Astrocyte of the spinal cord (primary cell): Measurements from ENCODE around the gene CHKA.

Experiments used
- DNase-seq: peaks from one replicate; pipeline ENCODE4 v3.0.0; 2011; ENCODE audit warnings: low read depth, low spot score
- H3K4me3 ChIP-seq: 2 replicates; pipeline ENCODE4 v1.5.1; 2011; ENCODE audit warnings: low read depth, mild to moderate bottlenecking, low read length, moderate library complexity
- in situ Hi-C: cut with HindIII; loops from 2 replicates; pipeline ENCODE4 v1.10.0; 2017; ENCODE audit warnings: low sequenced_read_pairs
- TF ChIP-seq, protein P1 (sequence below): IDR thresholded peaks from 2 replicates; pipeline ENCODE4 v1.5.1; 2012; ENCODE audit warnings: low read depth, mild to moderate bottlenecking, low read length, inconsistent platforms

CHKA gene

GRCh38 chr11:68138237-68138636, 17.0 kb upstream of the CHKA start:
- in situ Hi-C loops, result no loop called here
- DNase-seq, result no peak
- no peak overlapping the region for H3K4me3 ChIP-seq
- TF ChIP-seq, protein P1, sequence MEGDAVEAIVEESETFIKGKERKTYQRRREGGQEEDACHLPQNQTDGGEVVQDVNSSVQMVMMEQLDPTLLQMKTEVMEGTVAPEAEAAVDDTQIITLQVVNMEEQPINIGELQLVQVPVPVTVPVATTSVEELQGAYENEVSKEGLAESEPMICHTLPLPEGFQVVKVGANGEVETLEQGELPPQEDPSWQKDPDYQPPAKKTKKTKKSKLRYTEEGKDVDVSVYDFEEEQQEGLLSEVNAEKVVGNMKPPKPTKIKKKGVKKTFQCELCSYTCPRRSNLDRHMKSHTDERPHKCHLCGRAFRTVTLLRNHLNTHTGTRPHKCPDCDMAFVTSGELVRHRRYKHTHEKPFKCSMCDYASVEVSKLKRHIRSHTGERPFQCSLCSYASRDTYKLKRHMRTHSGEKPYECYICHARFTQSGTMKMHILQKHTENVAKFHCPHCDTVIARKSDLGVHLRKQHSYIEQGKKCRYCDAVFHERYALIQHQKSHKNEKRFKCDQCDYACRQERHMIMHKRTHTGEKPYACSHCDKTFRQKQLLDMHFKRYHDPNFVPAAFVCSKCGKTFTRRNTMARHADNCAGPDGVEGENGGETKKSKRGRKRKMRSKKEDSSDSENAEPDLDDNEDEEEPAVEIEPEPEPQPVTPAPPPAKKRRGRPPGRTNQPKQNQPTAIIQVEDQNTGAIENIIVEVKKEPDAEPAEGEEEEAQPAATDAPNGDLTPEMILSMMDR, result no peak

DNA sequence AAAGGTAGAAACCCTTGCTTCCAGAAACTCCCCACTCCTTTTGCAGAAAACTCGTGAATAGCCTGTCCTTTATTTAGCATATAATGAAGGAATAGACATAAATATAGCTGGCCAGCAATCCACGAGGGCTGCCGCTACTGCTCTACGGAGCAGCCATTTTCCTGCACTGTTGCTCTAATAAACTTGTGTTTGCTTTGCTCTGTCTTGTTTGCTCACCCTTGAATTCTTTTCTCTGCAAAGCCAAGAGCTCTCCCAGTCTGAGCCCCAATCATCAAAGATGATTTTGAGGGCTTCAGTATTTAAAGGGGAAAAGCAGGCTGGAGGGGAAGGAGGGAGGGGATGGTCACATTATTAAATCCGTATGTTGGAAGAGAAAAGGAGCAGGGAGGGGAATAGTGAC, 16.6 kb upstream of the CHKA start:
- no peak for DNase-seq
- in situ Hi-C loops, result no loop called here
- TF ChIP-seq, protein P1, result no peak

DNA sequence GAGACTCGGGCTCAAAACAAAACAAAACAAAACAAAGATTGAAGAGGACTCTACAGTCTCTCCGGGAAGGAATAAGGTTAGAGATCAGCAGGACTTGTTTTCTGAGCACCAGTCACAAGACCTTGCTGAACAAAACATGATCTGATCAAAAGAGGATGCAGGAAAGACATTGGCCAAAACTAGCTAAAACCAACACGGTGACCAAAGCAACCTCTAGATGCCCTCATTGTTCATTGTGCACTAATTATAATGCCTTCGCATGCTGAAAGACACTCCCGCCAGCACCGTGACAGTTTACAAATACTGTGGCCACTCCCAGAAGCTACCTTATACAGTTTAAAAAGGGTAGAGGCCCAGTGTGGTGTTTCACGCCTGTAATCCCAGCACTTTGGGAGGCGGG, 15.7 kb upstream of the CHKA start:
- no peak overlapping the region for H3K4me3 ChIP-seq
- in situ Hi-C loops, result no loop called here
- TF ChIP-seq, protein P1, result no peak
- no peak for DNase-seq

More for the DNA sequence above, 16.6 kb upstream of the CHKA start:
- no peak overlapping the region for H3K4me3 ChIP-seq

DNA sequence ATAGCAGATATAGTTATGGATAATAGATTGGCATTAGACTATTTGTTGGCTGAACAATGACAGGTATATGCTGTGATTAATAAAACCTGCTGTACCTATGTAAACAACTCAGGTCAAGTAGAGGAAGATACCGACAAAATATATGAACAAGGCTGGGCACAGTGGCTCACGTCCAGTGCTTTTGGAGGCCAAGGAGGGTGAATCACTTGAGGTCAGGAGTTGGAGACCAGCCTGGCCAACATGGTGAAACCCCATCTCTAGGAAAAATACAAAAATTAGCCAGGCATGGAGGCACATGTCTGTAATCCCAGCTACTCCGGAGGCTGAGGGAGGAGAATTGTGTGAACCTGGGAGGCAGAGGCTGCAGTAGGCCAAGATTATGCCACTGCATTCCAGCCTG, 14.0 kb upstream of the CHKA start:
- no peak overlapping the region for H3K4me3 ChIP-seq
- no peak for DNase-seq
- in situ Hi-C loops, result no loop called here
- TF ChIP-seq, protein P1, result no peak

DNA sequence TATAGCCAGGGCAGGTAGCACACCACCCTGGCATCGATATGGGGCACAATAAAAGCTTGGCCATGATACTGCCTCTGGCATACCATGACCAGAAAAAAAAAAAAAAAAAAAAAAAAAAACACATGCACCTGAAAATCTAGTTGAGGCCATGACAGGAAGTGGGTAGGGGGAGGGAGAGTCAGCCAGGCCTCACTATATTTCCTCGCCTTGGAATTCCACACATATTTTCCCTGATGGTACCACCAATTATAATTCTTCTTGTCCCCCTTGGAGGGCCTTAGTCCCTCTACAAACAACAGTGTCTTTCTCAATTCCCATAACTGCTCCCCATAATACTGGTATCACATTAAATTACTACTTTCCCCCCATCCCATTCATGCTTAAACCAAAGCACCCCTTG, 12.6 kb upstream of the CHKA start:
- in situ Hi-C loops, result no loop called here
- no peak for DNase-seq
- TF ChIP-seq, protein P1, result no peak
- H3K4me3 ChIP-seq, result no peak overlapping the region

- TF ChIP-seq, protein P1, result no peak
- DNase-seq, result no peak
- H3K4me3 ChIP-seq, result no peak overlapping the region
- in situ Hi-C loops, result no loop called here
Observed at GRCh38 chr11:68130121-68130520, 8.9 kb upstream of the CHKA start.

GRCh38 chr11:68128682-68129327, 7.6 kb upstream of the CHKA start:
- in situ Hi-C loops, result no loop called here
- DNase-seq, result peak; percentile 76
- TF ChIP-seq, protein P1, result no peak
- peak overlapping the region; percentile 35 for H3K4me3 ChIP-seq
